ENCODE measurements around the gene HAL.
A peak's percentile ranks its signal among the peaks of the same experiment; 100 is the strongest.

Gene HAL

GRCh38 chr12:96040305-96041133 lies 44.4 kb upstream of the HAL start:
- H3K4me3 ChIP-seq (replicated peaks; ENCODE audit: low read depth, low read length), result no peak overlapping the region
- H3K27me3 ChIP-seq (replicated peaks; ENCODE audit: control insufficient read depth, insufficient read depth, low read length), result no peaks in the 10 kb centered on the region
- TF ChIP-seq, protein P1, sequence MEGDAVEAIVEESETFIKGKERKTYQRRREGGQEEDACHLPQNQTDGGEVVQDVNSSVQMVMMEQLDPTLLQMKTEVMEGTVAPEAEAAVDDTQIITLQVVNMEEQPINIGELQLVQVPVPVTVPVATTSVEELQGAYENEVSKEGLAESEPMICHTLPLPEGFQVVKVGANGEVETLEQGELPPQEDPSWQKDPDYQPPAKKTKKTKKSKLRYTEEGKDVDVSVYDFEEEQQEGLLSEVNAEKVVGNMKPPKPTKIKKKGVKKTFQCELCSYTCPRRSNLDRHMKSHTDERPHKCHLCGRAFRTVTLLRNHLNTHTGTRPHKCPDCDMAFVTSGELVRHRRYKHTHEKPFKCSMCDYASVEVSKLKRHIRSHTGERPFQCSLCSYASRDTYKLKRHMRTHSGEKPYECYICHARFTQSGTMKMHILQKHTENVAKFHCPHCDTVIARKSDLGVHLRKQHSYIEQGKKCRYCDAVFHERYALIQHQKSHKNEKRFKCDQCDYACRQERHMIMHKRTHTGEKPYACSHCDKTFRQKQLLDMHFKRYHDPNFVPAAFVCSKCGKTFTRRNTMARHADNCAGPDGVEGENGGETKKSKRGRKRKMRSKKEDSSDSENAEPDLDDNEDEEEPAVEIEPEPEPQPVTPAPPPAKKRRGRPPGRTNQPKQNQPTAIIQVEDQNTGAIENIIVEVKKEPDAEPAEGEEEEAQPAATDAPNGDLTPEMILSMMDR (IDR thresholded peaks at IDR 0.05; ENCODE audit: insufficient read depth, low read length, poor library complexity, severe bottlenecking), result no peak
- no peaks in the 10 kb centered on the region for H3K36me3 ChIP-seq (ENCODE audit: control insufficient read depth, insufficient read depth, low read length)
- no peak for DNase-seq (ENCODE audit: extremely low read depth, insufficient read length)

- TF ChIP-seq, protein P1 (IDR thresholded peaks at IDR 0.05; ENCODE audit: insufficient read depth, low read length, poor library complexity, severe bottlenecking), result no peak
- DNase-seq (ENCODE audit: extremely low read depth, insufficient read length), result no peak
- Histone ChIP-seq H3K4me3 (replicated peaks; ENCODE audit: low read depth, low read length) (no peak overlapping the region), H3K36me3 (ENCODE audit: control insufficient read depth, insufficient read depth, low read length) (no peaks in the 10 kb centered on the region), H3K27me3 (replicated peaks; ENCODE audit: control insufficient read depth, insufficient read depth, low read length) (no peaks in the 10 kb centered on the region)
These were observed 43.4 kb upstream of the HAL start for GRCh38 chr12:96039516-96039915.

GRCh38 chr12:96036765-96037455 lies 40.8 kb upstream of the HAL start:
- Histone ChIP-seq H3K36me3 (ENCODE audit: control insufficient read depth, insufficient read depth, low read length) (no peaks in the 10 kb centered on the region), H3K27me3 (replicated peaks; ENCODE audit: control insufficient read depth, insufficient read depth, low read length) (no peaks in the 10 kb centered on the region), H3K4me3 (replicated peaks; ENCODE audit: low read depth, low read length) (no peak overlapping the region; the same call in 1 of the 2 replicates)
- TF ChIP-seq, protein P1 (IDR thresholded peaks at IDR 0.05; ENCODE audit: insufficient read depth, low read length, poor library complexity, severe bottlenecking), result no peak
- DNase-seq (ENCODE audit: extremely low read depth, insufficient read length), result no peak

DNA sequence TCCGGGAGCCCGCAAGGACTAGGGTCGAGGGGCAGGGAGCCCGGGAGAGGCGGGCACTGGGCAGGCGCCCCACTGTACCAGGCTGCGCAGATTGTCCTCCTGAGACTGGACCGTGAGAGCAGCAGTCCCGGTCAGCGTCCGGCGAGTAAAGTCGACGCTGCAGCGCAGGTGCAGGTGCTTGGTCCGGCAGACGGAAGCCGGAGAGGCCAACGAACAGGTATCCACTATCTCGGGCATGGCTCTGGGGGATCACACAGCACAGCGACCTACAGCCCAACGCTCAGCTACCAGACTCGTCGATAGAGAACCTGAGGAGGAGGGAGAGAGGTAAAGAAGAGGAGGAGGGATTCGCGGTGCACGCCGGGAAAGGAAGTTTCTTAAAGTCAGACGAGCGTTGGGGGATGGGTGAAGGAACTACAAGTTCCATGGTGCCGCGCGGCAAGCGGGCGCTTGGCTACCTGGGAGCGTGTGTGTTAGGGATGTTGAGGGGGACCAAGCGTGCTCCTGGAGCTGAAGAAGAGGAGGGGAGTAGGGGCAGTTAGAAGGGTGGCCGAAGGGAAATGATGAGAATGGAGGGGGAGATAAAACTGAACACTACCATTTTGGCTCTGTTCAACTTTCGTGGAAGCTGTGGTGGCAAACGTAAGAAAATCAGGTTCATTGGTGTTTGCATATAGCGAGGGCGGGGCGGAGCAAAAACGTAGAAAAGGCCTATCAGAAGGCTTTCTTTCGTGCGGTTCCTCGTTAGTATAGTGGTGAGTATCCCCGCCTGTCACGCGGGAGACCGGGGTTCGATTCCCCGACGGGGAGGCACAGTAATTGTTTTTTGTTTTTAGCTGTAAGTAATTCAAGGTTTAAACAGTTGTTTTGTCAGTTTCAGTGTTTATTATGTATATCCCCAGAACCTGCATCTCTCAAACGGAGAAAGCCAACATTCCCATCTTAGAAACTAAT lies 39.4 kb upstream of the HAL start, which contains the start of gene LTA4H:
Gene LTA4H, minus strand, starts transcription at position 305 of the 954 bp plus-strand sequence. Its CDS starts 68 bp downstream, at position 237.
- H3K27me3 ChIP-seq (replicated peaks; ENCODE audit: control insufficient read depth, insufficient read depth, low read length), result no peaks in the 10 kb centered on the region
- peak; percentile 92 for DNase-seq (ENCODE audit: extremely low read depth, insufficient read length)
- H3K36me3 ChIP-seq (ENCODE audit: control insufficient read depth, insufficient read depth, low read length), result no peaks in the 10 kb centered on the region
- TF ChIP-seq, protein P1 (IDR thresholded peaks at IDR 0.05; ENCODE audit: insufficient read depth, low read length, poor library complexity, severe bottlenecking), result no peak
- H3K4me3 ChIP-seq (replicated peaks; ENCODE audit: low read depth, low read length), result peak within 1 kb of the TSS; percentile 86

DNA sequence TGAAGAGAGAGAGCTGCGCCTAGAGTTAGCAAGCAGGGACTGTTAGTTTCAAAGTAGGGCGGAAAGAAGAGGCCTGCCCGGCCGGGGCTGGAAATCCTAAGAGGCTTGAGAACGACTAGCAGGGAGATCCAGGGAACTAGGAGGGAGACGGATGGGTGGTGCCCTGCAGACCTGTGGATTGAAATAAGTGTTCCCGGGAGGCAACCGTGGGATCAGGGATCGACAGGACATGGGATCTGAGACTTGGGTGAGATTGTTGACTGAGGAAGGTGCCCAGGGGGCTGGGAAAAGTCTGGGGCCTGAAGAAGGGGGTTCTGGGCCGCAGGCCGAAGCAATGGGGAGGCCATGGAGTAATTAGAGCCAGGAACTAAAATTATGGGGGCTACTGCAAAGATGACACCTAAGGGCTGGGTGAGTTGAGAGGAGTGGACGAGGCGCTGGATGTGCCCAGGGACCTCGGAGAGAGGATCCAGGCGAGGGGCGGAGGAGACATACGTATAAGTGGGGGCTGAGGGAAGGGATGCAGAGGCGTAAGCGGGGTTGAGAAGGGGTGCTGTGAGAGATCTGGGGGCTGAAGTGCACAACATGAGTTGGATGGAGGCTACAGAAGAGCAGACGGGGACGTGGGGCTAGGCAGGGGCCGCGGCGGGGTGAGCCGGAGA lies 38.6 kb upstream of the HAL start:
- TF ChIP-seq, protein P1 (IDR thresholded peaks at IDR 0.05; ENCODE audit: insufficient read depth, low read length, poor library complexity, severe bottlenecking), result no peak
- DNase-seq (ENCODE audit: extremely low read depth, insufficient read length), result no peak
- H3K4me3 ChIP-seq (replicated peaks; ENCODE audit: low read depth, low read length), result peak overlapping the region; percentile 86
- no peaks in the 10 kb centered on the region for H3K27me3 ChIP-seq (replicated peaks; ENCODE audit: control insufficient read depth, insufficient read depth, low read length)
- no peaks in the 10 kb centered on the region for H3K36me3 ChIP-seq (ENCODE audit: control insufficient read depth, insufficient read depth, low read length)
